Measurements from ENCODE around the gene S100A2. TPM values are rescaled to one million over a fixed set of nuclear protein-coding genes. Genes with fewer than 3 reads are reported as not detected.
A peak's percentile ranks its signal among the peaks of the same experiment; 100 is the strongest.

The S100A2 gene
- total and polyA plus RNA-seq, 2 of the 13 experiments (the other 11 are each of a cell fraction or from before 2014, with no cell fraction given), result 1.2 TPM

- TF ChIP-seq ZNF326 (CRISPR knock-in tag; IDR thresholded peaks at IDR 0.05; ENCODE audit: borderline replicate concordance), result no peak
- 0 out of 2 replicates have a peak, but pooled peaks have one; percentile 42 for TF ChIP-seq ZNF572 (CRISPR knock-in tag; IDR thresholded peaks at IDR 0.05)
- TF ChIP-seq, protein P1, sequence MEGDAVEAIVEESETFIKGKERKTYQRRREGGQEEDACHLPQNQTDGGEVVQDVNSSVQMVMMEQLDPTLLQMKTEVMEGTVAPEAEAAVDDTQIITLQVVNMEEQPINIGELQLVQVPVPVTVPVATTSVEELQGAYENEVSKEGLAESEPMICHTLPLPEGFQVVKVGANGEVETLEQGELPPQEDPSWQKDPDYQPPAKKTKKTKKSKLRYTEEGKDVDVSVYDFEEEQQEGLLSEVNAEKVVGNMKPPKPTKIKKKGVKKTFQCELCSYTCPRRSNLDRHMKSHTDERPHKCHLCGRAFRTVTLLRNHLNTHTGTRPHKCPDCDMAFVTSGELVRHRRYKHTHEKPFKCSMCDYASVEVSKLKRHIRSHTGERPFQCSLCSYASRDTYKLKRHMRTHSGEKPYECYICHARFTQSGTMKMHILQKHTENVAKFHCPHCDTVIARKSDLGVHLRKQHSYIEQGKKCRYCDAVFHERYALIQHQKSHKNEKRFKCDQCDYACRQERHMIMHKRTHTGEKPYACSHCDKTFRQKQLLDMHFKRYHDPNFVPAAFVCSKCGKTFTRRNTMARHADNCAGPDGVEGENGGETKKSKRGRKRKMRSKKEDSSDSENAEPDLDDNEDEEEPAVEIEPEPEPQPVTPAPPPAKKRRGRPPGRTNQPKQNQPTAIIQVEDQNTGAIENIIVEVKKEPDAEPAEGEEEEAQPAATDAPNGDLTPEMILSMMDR (CRISPR knock-in tag; IDR thresholded peaks at IDR 0.05), result no peak
- TF ChIP-seq ARID4A (CRISPR knock-in tag; IDR thresholded peaks at IDR 0.05; ENCODE audit: borderline replicate concordance), result no peak
- no peak for TF ChIP-seq RARG (CRISPR knock-in tag; IDR thresholded peaks at IDR 0.05; ENCODE audit: low read depth)
- TF ChIP-seq SRF (IDR thresholded peaks at IDR 0.05; ENCODE audit: low read depth, low read length), result no peak
- TF ChIP-seq, protein P2, sequence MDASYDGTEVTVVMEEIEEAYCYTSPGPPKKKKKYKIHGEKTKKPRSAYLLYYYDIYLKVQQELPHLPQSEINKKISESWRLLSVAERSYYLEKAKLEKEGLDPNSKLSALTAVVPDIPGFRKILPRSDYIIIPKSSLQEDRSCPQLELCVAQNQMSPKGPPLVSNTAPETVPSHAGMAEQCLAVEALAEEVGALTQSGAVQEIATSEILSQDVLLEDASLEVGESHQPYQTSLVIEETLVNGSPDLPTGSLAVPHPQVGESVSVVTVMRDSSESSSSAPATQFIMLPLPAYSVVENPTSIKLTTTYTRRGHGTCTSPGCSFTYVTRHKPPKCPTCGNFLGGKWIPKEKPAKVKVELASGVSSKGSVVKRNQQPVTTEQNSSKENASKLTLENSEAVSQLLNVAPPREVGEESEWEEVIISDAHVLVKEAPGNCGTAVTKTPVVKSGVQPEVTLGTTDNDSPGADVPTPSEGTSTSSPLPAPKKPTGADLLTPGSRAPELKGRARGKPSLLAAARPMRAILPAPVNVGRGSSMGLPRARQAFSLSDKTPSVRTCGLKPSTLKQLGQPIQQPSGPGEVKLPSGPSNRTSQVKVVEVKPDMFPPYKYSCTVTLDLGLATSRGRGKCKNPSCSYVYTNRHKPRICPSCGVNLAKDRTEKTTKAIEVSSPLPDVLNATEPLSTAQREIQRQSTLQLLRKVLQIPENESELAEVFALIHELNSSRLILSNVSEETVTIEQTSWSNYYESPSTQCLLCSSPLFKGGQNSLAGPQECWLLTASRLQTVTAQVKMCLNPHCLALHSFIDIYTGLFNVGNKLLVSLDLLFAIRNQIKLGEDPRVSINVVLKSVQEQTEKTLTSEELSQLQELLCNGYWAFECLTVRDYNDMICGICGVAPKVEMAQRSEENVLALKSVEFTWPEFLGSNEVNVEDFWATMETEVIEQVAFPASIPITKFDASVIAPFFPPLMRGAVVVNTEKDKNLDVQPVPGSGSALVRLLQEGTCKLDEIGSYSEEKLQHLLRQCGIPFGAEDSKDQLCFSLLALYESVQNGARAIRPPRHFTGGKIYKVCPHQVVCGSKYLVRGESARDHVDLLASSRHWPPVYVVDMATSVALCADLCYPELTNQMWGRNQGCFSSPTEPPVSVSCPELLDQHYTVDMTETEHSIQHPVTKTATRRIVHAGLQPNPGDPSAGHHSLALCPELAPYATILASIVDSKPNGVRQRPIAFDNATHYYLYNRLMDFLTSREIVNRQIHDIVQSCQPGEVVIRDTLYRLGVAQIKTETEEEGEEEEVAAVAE (CRISPR knock-in tag; IDR thresholded peaks at IDR 0.05; ENCODE audit: borderline replicate concordance), result no peak
- TF ChIP-seq ZNF589 (CRISPR knock-in tag; conservative IDR thresholded peaks at IDR 0.05), result no peak
- TF ChIP-seq EP300 (IDR thresholded peaks at IDR 0.05; ENCODE audit: low read depth in 2 of 2, low read length in 2 of 2), result no peak
- TF ChIP-seq EP300 (CRISPR knock-in tag; IDR thresholded peaks at IDR 0.05; ENCODE audit: borderline replicate concordance), result no peak
- TF ChIP-seq ZNF703 (CRISPR knock-in tag; IDR thresholded peaks at IDR 0.05; ENCODE audit: borderline replicate concordance), result no peak
- no peak for TF ChIP-seq MTF1 (CRISPR knock-in tag; IDR thresholded peaks at IDR 0.05)
- no peak for TF ChIP-seq ZNF562 (CRISPR knock-in tag; IDR thresholded peaks at IDR 0.05; ENCODE audit: borderline replicate concordance)
- TF ChIP-seq ARHGAP35 (CRISPR knock-in tag; IDR thresholded peaks at IDR 0.05; ENCODE audit: borderline replicate concordance), result no peak
- no peak for TF ChIP-seq ZFP62 (CRISPR knock-in tag; IDR thresholded peaks at IDR 0.05)
- no peak for TF ChIP-seq CC2D1A (CRISPR knock-in tag; IDR thresholded peaks at IDR 0.05)
- TF ChIP-seq CCDC6 (CRISPR knock-in tag; IDR thresholded peaks at IDR 0.05), result 0 out of 2 replicates have a peak, but pooled peaks have one; percentile 18
- TF ChIP-seq STAG1 (CRISPR knock-in tag; IDR thresholded peaks at IDR 0.05), result no peak
- TF ChIP-seq, protein P3, sequence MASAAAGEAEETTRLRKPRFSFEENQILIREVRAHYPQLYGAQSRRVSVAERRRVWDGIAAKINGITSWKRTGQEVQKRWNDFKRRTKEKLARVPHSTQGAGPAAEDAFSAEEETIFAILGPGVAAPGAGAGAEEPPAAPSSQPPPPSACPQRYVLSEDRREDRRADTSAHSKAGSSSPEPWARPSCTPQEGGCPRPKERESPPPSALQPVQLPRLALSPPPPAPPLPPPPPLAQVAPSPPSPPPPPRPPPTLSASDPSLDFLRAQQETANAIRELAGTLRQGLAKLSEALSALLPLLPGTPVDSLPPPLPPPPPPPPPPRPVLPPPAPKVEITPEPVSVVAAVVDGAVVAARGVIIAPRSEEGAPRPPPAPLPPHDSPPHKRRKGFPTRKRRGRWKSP (CRISPR knock-in tag; IDR thresholded peaks at IDR 0.05), result no peak
Measured at GRCh38 chr1:153608089-153608682, 42.5 kb upstream of the S100A2 start (continued).

Data from HepG2 (cell line).